C4-2B (cell line): ENCODE data around the gene AFAP1L2.

ENCODE experiments used
- CTCF ChIP-seq: fragments of 450-650 bp; conservative IDR thresholded peaks from 2 replicates; pipeline ENCODE4 v1.5.1; 2017; ENCODE audit warnings: mild to moderate bottlenecking
- ZFX ChIP-seq: fragments of 450-650 bp; IDR thresholded peaks from 2 replicates; pipeline ENCODE4 v1.6.1; 2017

DNA sequence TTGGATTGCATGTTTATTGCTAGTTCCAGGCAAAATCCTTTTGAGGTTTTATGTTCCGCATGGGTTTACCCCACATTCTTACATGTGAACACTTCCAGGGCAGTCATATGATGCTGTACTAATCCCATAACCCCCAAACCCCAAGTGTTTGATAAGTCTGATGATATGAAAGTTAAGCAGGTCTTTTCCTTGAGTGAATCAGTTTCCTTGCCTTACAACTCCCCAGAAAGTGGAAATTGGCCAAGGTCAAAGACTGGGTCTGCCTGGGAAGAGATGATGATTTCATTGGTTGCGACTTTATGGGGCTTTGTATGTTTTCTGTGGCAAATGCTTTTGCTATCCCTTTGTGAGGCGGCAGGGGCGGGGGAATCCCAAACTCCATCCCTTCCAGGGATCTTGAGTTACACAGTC is 24.7 kb downstream of the AFAP1L2 start:
- no peak for TF ChIP-seq CTCF
- TF ChIP-seq ZFX, result no peak
